Effector memory CD8-positive, alpha-beta T cell (primary cell): ENCODE data around the gene SNAI1.
"Not testable (repeated sequence)": the region's sequence is repeated elsewhere in the genome, so short reads cannot be mapped to it uniquely, and the experiment has no call there.

ENCODE experiments used
- ATAC-seq: fragments of 150-1000 bp; cut with Tn5 transposase; replicated peaks from 2 replicates; pipeline ENCODE4 v1.10.0; 2021; ENCODE audit warnings: mild to moderate bottlenecking, moderate library complexity
- DNase-seq, 3 experiments: peaks; one replicate each; pipeline ENCODE4 v3.0.0; 2021
- H3K27ac Mint-ChIP-seq, 2 donors: one replicate each; pipeline ENCODE4 v1.8.0; 2022; ENCODE audit warnings: mild to moderate bottlenecking in 2 of 2, mixed read lengths in 2 of 2, moderate library complexity in 2 of 2
- H3K27me3 Mint-ChIP-seq, 2 donors: one replicate each; pipeline ENCODE4 v1.8.0; 2022; ENCODE audit warnings: mixed read lengths in 2 of 2
- H3K36me3 Mint-ChIP-seq: one replicate; pipeline ENCODE4 v1.8.0; 2022; ENCODE audit warnings: mild to moderate bottlenecking, moderate library complexity, mixed read lengths; ENCODE audit not compliant: insufficient read depth
- H3K4me1 Mint-ChIP-seq, 2 donors: one replicate each; pipeline ENCODE4 v1.8.0; 2022; ENCODE audit warnings: low read depth in 2 of 2, mixed read lengths in 2 of 2
- H3K4me3 Mint-ChIP-seq, 2 donors: one replicate each; pipeline ENCODE4 v1.8.0; 2022; ENCODE audit warnings: mild to moderate bottlenecking in 2 of 2, mixed read lengths in 2 of 2, moderate library complexity in 2 of 2
- H3K9me3 Mint-ChIP-seq, 2 donors: one replicate each; pipeline ENCODE4 v1.8.0; 2022; ENCODE audit warnings: mixed read lengths in 2 of 2

Gene SNAI1

GRCh38 chr20:50003253-50003656 is 20.5 kb downstream of the SNAI1 start:
- Mint-ChIP-seq H3K27me3 (peaks cover 22 to 48% of the 10 kb centered on the region in 2 donors), H3K36me3 (peaks cover 3% of the 10 kb centered on the region), H3K4me1 (peaks cover 0 to 3% of the 10 kb centered on the region in 2 donors), H3K27ac (no peak overlapping the region), H3K4me3 (no peak overlapping the region), H3K9me3 (no peaks in the 10 kb centered on the region)
- ATAC-seq (no peak), DNase-seq (no peak)

GRCh38 chr20:50004229-50004628 is 21.4 kb downstream of the SNAI1 start:
- H3K4me3 Mint-ChIP-seq = no peak overlapping the region
- H3K9me3 Mint-ChIP-seq = no peaks in the 10 kb centered on the region
- ATAC-seq (no peak), DNase-seq (no peak)
- H3K4me1 Mint-ChIP-seq = peaks cover 0 to 3% of the 10 kb centered on the region in 2 donors
- peaks cover 20 to 46% of the 10 kb centered on the region in 2 donors for H3K27me3 Mint-ChIP-seq
- H3K27ac Mint-ChIP-seq = no peak overlapping the region
- H3K36me3 Mint-ChIP-seq = peaks cover 3% of the 10 kb centered on the region

GRCh38 chr20:50005471-50005981 is 22.7 kb downstream of the SNAI1 start:
- DNase-seq (no peak), ATAC-seq (no peak)
- peaks cover 18 to 47% of the 10 kb centered on the region in 2 donors for H3K27me3 Mint-ChIP-seq
- no peaks in the 10 kb centered on the region for H3K9me3 Mint-ChIP-seq
- peaks cover 3% of the 10 kb centered on the region for H3K36me3 Mint-ChIP-seq
- H3K4me1 Mint-ChIP-seq = peaks cover 0 to 3% of the 10 kb centered on the region in 2 donors
- no peak overlapping the region for H3K4me3 Mint-ChIP-seq
- peak overlapping the region in 1 of 2 donors; percentile 56 for H3K27ac Mint-ChIP-seq

- ATAC-seq = no peak
- H3K4me1 Mint-ChIP-seq = peaks cover 2 to 3% of the 10 kb centered on the region in 2 donors
- no peaks in the 10 kb centered on the region for H3K9me3 Mint-ChIP-seq
- H3K27me3 Mint-ChIP-seq = peaks cover 15 to 50% of the 10 kb centered on the region in 2 donors
- no peak for DNase-seq
- H3K36me3 Mint-ChIP-seq = peaks cover 3% of the 10 kb centered on the region
- no peak overlapping the region for H3K27ac Mint-ChIP-seq
- no peak overlapping the region for H3K4me3 Mint-ChIP-seq
These were observed 24.6 kb downstream of the SNAI1 start for GRCh38 chr20:50007369-50007768.

GRCh38 chr20:50008007-50008406 is 25.2 kb downstream of the SNAI1 start:
- H3K27me3 Mint-ChIP-seq = peaks cover 15 to 48% of the 10 kb centered on the region in 2 donors
- DNase-seq (no peak), ATAC-seq (no peak)
- peaks cover 3% of the 10 kb centered on the region for H3K36me3 Mint-ChIP-seq
- H3K27ac Mint-ChIP-seq = no peak overlapping the region
- peaks cover 3 to 4% of the 10 kb centered on the region in 2 donors for H3K4me1 Mint-ChIP-seq
- H3K9me3 Mint-ChIP-seq = no peaks in the 10 kb centered on the region
- H3K4me3 Mint-ChIP-seq = no peak overlapping the region

GRCh38 chr20:50009521-50010454 is 27.0 kb downstream of the SNAI1 start:
- no peak for DNase-seq
- Mint-ChIP-seq H3K4me1 (peaks cover 3 to 4% of the 10 kb centered on the region in 2 donors), H3K36me3 (peaks cover 6% of the 10 kb centered on the region), H3K4me3 (no peak overlapping the region), H3K9me3 (no peaks in the 10 kb centered on the region), H3K27me3 (peaks cover 9 to 46% of the 10 kb centered on the region in 2 donors), H3K27ac (no peak overlapping the region)
- no peak for ATAC-seq

- H3K4me3 Mint-ChIP-seq, DNase-seq, H3K36me3 Mint-ChIP-seq, H3K9me3 Mint-ChIP-seq, ATAC-seq, H3K4me1 Mint-ChIP-seq, H3K27ac Mint-ChIP-seq: not testable (repeated sequence)
- peaks cover 0 to 48% of the 10 kb centered on the region in 2 donors for H3K27me3 Mint-ChIP-seq
These were observed 28.8 kb downstream of the SNAI1 start for GRCh38 chr20:50011597-50011996.

GRCh38 chr20:50012282-50013263 is 29.8 kb downstream of the SNAI1 start:
- DNase-seq = no peak
- Mint-ChIP-seq H3K36me3 (peaks cover 5% of the 10 kb centered on the region), H3K4me1 (peaks cover 0 to 4% of the 10 kb centered on the region in 2 donors), H3K27ac (no peak overlapping the region), H3K27me3 (peaks cover 0 to 57% of the 10 kb centered on the region in 2 donors), H3K9me3 (no peaks in the 10 kb centered on the region), H3K4me3 (no peak overlapping the region)
- no peak for ATAC-seq

- ATAC-seq (no peak), DNase-seq (no peak)
- Mint-ChIP-seq H3K4me1 (peaks cover 0 to 4% of the 10 kb centered on the region in 2 donors), H3K27ac (no peak overlapping the region), H3K4me3 (no peak overlapping the region), H3K36me3 (peaks cover 3% of the 10 kb centered on the region), H3K27me3 (peaks cover 0 to 59% of the 10 kb centered on the region in 2 donors), H3K9me3 (no peaks in the 10 kb centered on the region)
These were observed 31.2 kb downstream of the SNAI1 start for GRCh38 chr20:50013976-50014375.

GRCh38 chr20:50014570-50015562 is 32.1 kb downstream of the SNAI1 start:
- ATAC-seq = no peak
- Mint-ChIP-seq H3K27ac (no peak overlapping the region), H3K4me3 (no peak overlapping the region), H3K27me3 (peaks cover 0 to 59% of the 10 kb centered on the region in 2 donors), H3K9me3 (no peaks in the 10 kb centered on the region), H3K36me3 (peaks cover 3% of the 10 kb centered on the region), H3K4me1 (peaks cover 0 to 4% of the 10 kb centered on the region in 2 donors)
- DNase-seq = no peak

- DNase-seq (no peak), ATAC-seq (no peak)
- peaks cover 3% of the 10 kb centered on the region for H3K36me3 Mint-ChIP-seq
- no peak overlapping the region for H3K27ac Mint-ChIP-seq
- H3K27me3 Mint-ChIP-seq = peaks cover 0 to 53% of the 10 kb centered on the region in 2 donors
- H3K9me3 Mint-ChIP-seq = no peaks in the 10 kb centered on the region
- H3K4me1 Mint-ChIP-seq = peaks cover 0 to 4% of the 10 kb centered on the region in 2 donors
- H3K4me3 Mint-ChIP-seq = no peak overlapping the region
These were observed 32.8 kb downstream of the SNAI1 start for GRCh38 chr20:50015636-50015992.

GRCh38 chr20:50015993-50016770 is 33.4 kb downstream of the SNAI1 start:
- Mint-ChIP-seq H3K27ac (no peak overlapping the region), H3K4me1 (peaks cover 0 to 4% of the 10 kb centered on the region in 2 donors), H3K9me3 (no peaks in the 10 kb centered on the region), H3K36me3 (peaks cover 3% of the 10 kb centered on the region), H3K27me3 (peaks cover 0 to 48% of the 10 kb centered on the region in 2 donors), H3K4me3 (no peak overlapping the region)
- DNase-seq = no peak
- no peak for ATAC-seq
